T-helper 17 cell (primary cell): Measurements from ENCODE around the gene SLMAP. TPM values are rescaled to one million over a fixed set of nuclear protein-coding genes. Genes with fewer than 3 reads are reported as not detected.

Experiments
- ATAC-seq: fragments of 150-1000 bp; cut with Tn5 transposase; 2 replicates; pipeline ENCODE4 v1.10.0; 2021; ENCODE audit warnings: mild to moderate bottlenecking, moderate library complexity
- DNase-seq, 3 donors: peaks; one replicate each; pipeline versions ENCODE4 v3.0.0 to v3.0.0-alpha.2; 2020 to 2021
- H3K9me3 ChIP-seq: one replicate; pipeline ENCODE4 v1.7.0; 2013; ENCODE audit warnings: low read length, mild to moderate bottlenecking; ENCODE audit not compliant: control insufficient read depth, poor library complexity, severe bottlenecking
- H3K27ac Mint-ChIP-seq: one replicate; pipeline ENCODE4 v1.8.0; 2022; ENCODE audit warnings: mild to moderate bottlenecking, moderate library complexity, mixed read lengths
- H3K27me3 Mint-ChIP-seq: one replicate; pipeline ENCODE4 v1.8.0; 2022; ENCODE audit warnings: mixed read lengths
- H3K36me3 Mint-ChIP-seq: one replicate; pipeline ENCODE4 v1.8.0; 2022; ENCODE audit warnings: low read depth, mixed read lengths
- H3K4me1 Mint-ChIP-seq: one replicate; pipeline ENCODE4 v1.8.0; 2022; ENCODE audit warnings: mild to moderate bottlenecking, mixed read lengths
- H3K4me3 Mint-ChIP-seq: one replicate; pipeline ENCODE4 v1.8.0; 2022; ENCODE audit warnings: mild to moderate bottlenecking, moderate library complexity, mixed read lengths
- total RNA-seq, 4 donors: library from RNA in 2 of 4; stranded (reverse) in 2 of 4; gene quantifications; one replicate each; pipeline ENCODE4 v1.2.3 and lab custom pipeline; 2022 to 2026

The SLMAP gene
- total RNA-seq: 10 to 100 TPM; 59.0 to 71.4 TPM
- 87.4 to 120 reads per million in 2 donors for total RNA-seq (lab: John Stamatoyannopoulos, UW)

- H3K9me3 ChIP-seq: no peaks in the 10 kb centered on the region
- peak within 1 kb of the TSS; percentile 95 for H3K4me3 Mint-ChIP-seq
- ATAC-seq: peak; percentile 96
- peak; percentile 89 to 93 (median 90) for DNase-seq
- no peaks in the 10 kb centered on the region for H3K27me3 Mint-ChIP-seq
- peaks cover 12% of the 10 kb centered on the region for H3K4me1 Mint-ChIP-seq
- H3K36me3 Mint-ChIP-seq: peaks cover 2% of the 10 kb centered on the region
- peak within 1 kb of the TSS; percentile 82 for H3K27ac Mint-ChIP-seq
Observed at GRCh38 chr3:57755741-57756527, at the start of gene SLMAP. TSS of gene SLMAP (plus strand) at chr3:57756309. CDS start at chr3:57757652, 1,343 bp downstream.

GRCh38 chr3:57706462-57706861 is 49.6 kb upstream of the SLMAP start:
- ATAC-seq: no peak
- DNase-seq: no peak
- peaks cover 4% of the 10 kb centered on the region for H3K36me3 Mint-ChIP-seq

GRCh38 chr3:57709031-57709430 is 47.1 kb upstream of the SLMAP start:
- Mint-ChIP-seq H3K4me1 (peaks cover 2% of the 10 kb centered on the region), H3K4me3 (no peak overlapping the region), H3K36me3 (peaks cover 3% of the 10 kb centered on the region), H3K27ac (no peak overlapping the region), H3K27me3 (no peaks in the 10 kb centered on the region)
- DNase-seq (no peak), ATAC-seq (no peak)
- H3K9me3 ChIP-seq: no peaks in the 10 kb centered on the region

More at GRCh38 chr3:57706462-57706861, 49.6 kb upstream of the SLMAP start:
- Mint-ChIP-seq H3K27me3 (peaks cover 8% of the 10 kb centered on the region), H3K4me1 (peaks cover 2% of the 10 kb centered on the region), H3K4me3 (no peak overlapping the region), H3K27ac (no peak overlapping the region)
- H3K9me3 ChIP-seq: no peaks in the 10 kb centered on the region

GRCh38 chr3:57709559-57709958 is 46.5 kb upstream of the SLMAP start:
- no peak for ATAC-seq
- no peaks in the 10 kb centered on the region for H3K9me3 ChIP-seq
- Mint-ChIP-seq H3K36me3 (peaks cover 2% of the 10 kb centered on the region), H3K27me3 (no peaks in the 10 kb centered on the region), H3K4me3 (no peak overlapping the region), H3K4me1 (peaks cover 2% of the 10 kb centered on the region), H3K27ac (no peak overlapping the region)
- DNase-seq: no peak

GRCh38 chr3:57715686-57716085 is 40.4 kb upstream of the SLMAP start:
- Mint-ChIP-seq H3K27ac (no peak overlapping the region), H3K27me3 (no peaks in the 10 kb centered on the region), H3K4me1 (no peaks in the 10 kb centered on the region), H3K36me3 (no peaks in the 10 kb centered on the region), H3K4me3 (no peak overlapping the region)
- no peaks in the 10 kb centered on the region for H3K9me3 ChIP-seq
- ATAC-seq (no peak), DNase-seq (no peak)

- H3K27me3 Mint-ChIP-seq: no peaks in the 10 kb centered on the region
Observed at GRCh38 chr3:57717205-57717868, 38.8 kb upstream of the SLMAP start.

GRCh38 chr3:57718118-57718517 is 38.0 kb upstream of the SLMAP start:
- Mint-ChIP-seq H3K4me1 (no peaks in the 10 kb centered on the region), H3K36me3 (no peaks in the 10 kb centered on the region), H3K27me3 (no peaks in the 10 kb centered on the region), H3K4me3 (no peak overlapping the region), H3K27ac (no peak overlapping the region)
- H3K9me3 ChIP-seq: no peaks in the 10 kb centered on the region
- no peak for DNase-seq
- no peak for ATAC-seq

More at GRCh38 chr3:57717205-57717868, 38.8 kb upstream of the SLMAP start:
- H3K4me3 Mint-ChIP-seq: no peak overlapping the region
- DNase-seq (no peak), ATAC-seq (no peak)
- no peaks in the 10 kb centered on the region for H3K36me3 Mint-ChIP-seq
- H3K4me1 Mint-ChIP-seq: no peaks in the 10 kb centered on the region
- no peak overlapping the region for H3K27ac Mint-ChIP-seq
- no peaks in the 10 kb centered on the region for H3K9me3 ChIP-seq

- no peak overlapping the region for H3K4me3 Mint-ChIP-seq
- no peak for ATAC-seq
Observed at GRCh38 chr3:57726397-57726796, 29.7 kb upstream of the SLMAP start.

GRCh38 chr3:57727106-57727505 is 29.0 kb upstream of the SLMAP start:
- peaks cover 3% of the 10 kb centered on the region for H3K36me3 Mint-ChIP-seq
- no peak overlapping the region for H3K4me3 Mint-ChIP-seq
- H3K27ac Mint-ChIP-seq: peak overlapping the region; percentile 19
- no peaks in the 10 kb centered on the region for H3K27me3 Mint-ChIP-seq
- no peak for ATAC-seq
- no peaks in the 10 kb centered on the region for H3K9me3 ChIP-seq
- H3K4me1 Mint-ChIP-seq: no peaks in the 10 kb centered on the region
- DNase-seq: no peak

More at GRCh38 chr3:57726397-57726796, 29.7 kb upstream of the SLMAP start:
- Mint-ChIP-seq H3K27me3 (no peaks in the 10 kb centered on the region), H3K4me1 (no peaks in the 10 kb centered on the region), H3K27ac (no peak overlapping the region), H3K36me3 (peaks cover 3% of the 10 kb centered on the region)
- DNase-seq: no peak
- no peaks in the 10 kb centered on the region for H3K9me3 ChIP-seq

- ATAC-seq: no peak
- Mint-ChIP-seq H3K27me3 (no peaks in the 10 kb centered on the region), H3K27ac (no peak overlapping the region)
Observed at GRCh38 chr3:57729334-57730045, 26.6 kb upstream of the SLMAP start.

GRCh38 chr3:57730682-57731081 is 25.4 kb upstream of the SLMAP start:
- ATAC-seq (no peak), DNase-seq (no peak)
- H3K4me3 Mint-ChIP-seq: no peak overlapping the region
- peaks cover 5% of the 10 kb centered on the region for H3K36me3 Mint-ChIP-seq
- H3K4me1 Mint-ChIP-seq: no peaks in the 10 kb centered on the region
- H3K27me3 Mint-ChIP-seq: no peaks in the 10 kb centered on the region
- no peaks in the 10 kb centered on the region for H3K9me3 ChIP-seq
- H3K27ac Mint-ChIP-seq: no peak overlapping the region

More at GRCh38 chr3:57729334-57730045, 26.6 kb upstream of the SLMAP start:
- H3K4me3 Mint-ChIP-seq: no peak overlapping the region
- peaks cover 3% of the 10 kb centered on the region for H3K36me3 Mint-ChIP-seq
- no peak for DNase-seq
- no peaks in the 10 kb centered on the region for H3K4me1 Mint-ChIP-seq
- H3K9me3 ChIP-seq: no peaks in the 10 kb centered on the region

- Mint-ChIP-seq H3K27me3 (no peaks in the 10 kb centered on the region), H3K27ac (no peak overlapping the region), H3K36me3 (peaks cover 5% of the 10 kb centered on the region), H3K4me1 (no peaks in the 10 kb centered on the region), H3K4me3 (no peak overlapping the region)
- DNase-seq (no peak), ATAC-seq (no peak)
- H3K9me3 ChIP-seq: no peaks in the 10 kb centered on the region
Observed at GRCh38 chr3:57731311-57731710, 24.8 kb upstream of the SLMAP start.

GRCh38 chr3:57733790-57734189 is 22.3 kb upstream of the SLMAP start:
- Mint-ChIP-seq H3K27me3 (peaks cover 5% of the 10 kb centered on the region), H3K4me1 (no peaks in the 10 kb centered on the region), H3K4me3 (no peak overlapping the region), H3K27ac (no peak overlapping the region), H3K36me3 (peaks cover 2% of the 10 kb centered on the region)
- ATAC-seq (no peak), DNase-seq (no peak)
- no peaks in the 10 kb centered on the region for H3K9me3 ChIP-seq
